Nephron (organoid): Measurements from ENCODE around the gene IQCF2.
"Not testable (repeated sequence)": the region's sequence is repeated elsewhere in the genome, so short reads cannot be mapped to it uniquely, and the experiment has no call there.

Experiments
- H3K27ac Mint-ChIP-seq, 3 experiments: 2 replicates each; pipeline ENCODE4 v1.8.0; 2020; ENCODE audit warnings: mixed read lengths in 3 of 3, mild to moderate bottlenecking in 2 of 3, moderate library complexity in 1 of 3
- H3K27me3 Mint-ChIP-seq: 2 replicates; pipeline ENCODE4 v1.8.0; 2021; ENCODE audit warnings: low read depth, mild to moderate bottlenecking, moderate library complexity, mixed read lengths
- H3K36me3 Mint-ChIP-seq: 2 replicates; pipeline ENCODE4 v1.8.0; 2020; ENCODE audit warnings: low read depth, mixed read lengths
- H3K4me1 Mint-ChIP-seq: 2 replicates; pipeline ENCODE4 v1.8.0; 2020; ENCODE audit warnings: mixed read lengths
- H3K4me3 Mint-ChIP-seq, 3 experiments: 2 replicates each; pipeline ENCODE4 v1.8.0; 2020; ENCODE audit warnings: mild to moderate bottlenecking in 3 of 3, mixed read lengths in 3 of 3, moderate library complexity in 2 of 3
- H3K9me3 Mint-ChIP-seq: 2 replicates; pipeline ENCODE4 v1.8.0; 2020; ENCODE audit warnings: mixed read lengths
- CTCF ChIP-seq, 3 experiments: fragments of 200-600 bp; sonication (generic); IDR thresholded peaks; one replicate each; pipeline ENCODE4 v1.5.0; 2021; ENCODE audit warnings: antibody characterized with exemption in 3 of 3; ENCODE audit not compliant: unreplicated experiment in 3 of 3

IQCF2 gene

GRCh38 chr3:51896607-51897305 lies 35.3 kb downstream of the IQCF2 start:
- TF ChIP-seq CTCF (IDR thresholded peaks at IDR 0.05; ENCODE audit: unreplicated experiment in 3 of 3), result no peak
- no peaks in the 10 kb centered on the region for H3K9me3 Mint-ChIP-seq
- H3K27ac Mint-ChIP-seq, result no peak overlapping the region
- no peaks in the 10 kb centered on the region for H3K36me3 Mint-ChIP-seq
- no peaks in the 10 kb centered on the region for H3K4me1 Mint-ChIP-seq
- H3K4me3 Mint-ChIP-seq, result no peak overlapping the region
- peaks cover 34% of the 10 kb centered on the region for H3K27me3 Mint-ChIP-seq

GRCh38 chr3:51897391-51897790 lies 36.0 kb downstream of the IQCF2 start:
- Mint-ChIP-seq H3K4me1 (no peaks in the 10 kb centered on the region), H3K36me3 (no peaks in the 10 kb centered on the region), H3K27me3 (peaks cover 29% of the 10 kb centered on the region), H3K9me3 (no peaks in the 10 kb centered on the region), H3K27ac (no peak overlapping the region), H3K4me3 (no peak overlapping the region)
- no peak for TF ChIP-seq CTCF (IDR thresholded peaks at IDR 0.05; ENCODE audit: unreplicated experiment in 3 of 3)

GRCh38 chr3:51900043-51900442 lies 38.6 kb downstream of the IQCF2 start:
- H3K4me1 Mint-ChIP-seq, H3K36me3 Mint-ChIP-seq, H3K4me3 Mint-ChIP-seq, H3K9me3 Mint-ChIP-seq, H3K27ac Mint-ChIP-seq: not testable (repeated sequence)
- H3K27me3 Mint-ChIP-seq, result peaks cover 31% of the 10 kb centered on the region

- H3K9me3 Mint-ChIP-seq, result peaks cover 18% of the 10 kb centered on the region
- not testable (repeated sequence) for H3K36me3 Mint-ChIP-seq, H3K27ac Mint-ChIP-seq, H3K4me1 Mint-ChIP-seq, H3K4me3 Mint-ChIP-seq
- peaks cover 26% of the 10 kb centered on the region for H3K27me3 Mint-ChIP-seq
Measured at GRCh38 chr3:51902361-51902760, 40.9 kb downstream of the IQCF2 start.

- Mint-ChIP-seq H3K4me3 (no peak overlapping the region), H3K9me3 (peaks cover 30% of the 10 kb centered on the region), H3K27me3 (peaks cover 19% of the 10 kb centered on the region), H3K27ac (no peak overlapping the region), H3K4me1 (no peaks in the 10 kb centered on the region), H3K36me3 (no peaks in the 10 kb centered on the region)
- TF ChIP-seq CTCF (IDR thresholded peaks at IDR 0.05; ENCODE audit: unreplicated experiment in 3 of 3), result no peak
Measured at GRCh38 chr3:51904034-51904823, 42.8 kb downstream of the IQCF2 start.

GRCh38 chr3:51908026-51908425 lies 46.6 kb downstream of the IQCF2 start:
- Mint-ChIP-seq H3K27me3 (peaks cover 1% of the 10 kb centered on the region), H3K4me3 (no peak overlapping the region), H3K36me3 (no peaks in the 10 kb centered on the region), H3K9me3 (peaks cover 33% of the 10 kb centered on the region), H3K27ac (no peak overlapping the region), H3K4me1 (no peaks in the 10 kb centered on the region)
- no peak for TF ChIP-seq CTCF (IDR thresholded peaks at IDR 0.05; ENCODE audit: unreplicated experiment in 3 of 3)
